ENCODE data around the gene MELTF. TPM values are rescaled to one million over a fixed set of nuclear protein-coding genes. Genes with fewer than 3 reads are reported as not detected.
A peak's percentile ranks its signal among the peaks of the same experiment; 100 is the strongest.

MELTF gene
- total and polyA plus RNA-seq, 7 experiments from 2014 or later, result 0.09 to 7.6 (median 1.8) TPM; not detected in 1

- Histone ChIP-seq H3K27ac (ENCODE audit: low read depth, low read length) (no peak overlapping the region), H3K4me3 (ENCODE audit: low read length) (no peak overlapping the region), H3K9me3 (ENCODE audit: control insufficient read depth in 2 of 3, low read length in 3 of 3) (no peaks in the 10 kb centered on the region), H3K27me3 (ENCODE audit: control insufficient read depth in 2 of 2, insufficient read depth in 2 of 2, low read length in 2 of 2) (no peaks in the 10 kb centered on the region), H3K36me3 (ENCODE audit: control insufficient read depth in 2 of 3, insufficient read depth in 3 of 3, low read length in 3 of 3) (no peaks in the 10 kb centered on the region), H3K4me1 (ENCODE audit: control insufficient read depth in 2 of 2, insufficient read depth in 2 of 2, low read length in 2 of 2) (no peaks in the 10 kb centered on the region)
- H3K4me1 Mint-ChIP-seq, result peaks cover 5 to 10% (median 8%) of the 10 kb centered on the region in 7 donors
- POLR2A ChIA-PET, result no interaction called here
- DNase-seq (no peak), ATAC-seq (no peak)
- H3K27me3 Mint-ChIP-seq, result peaks cover 0 to 6% (median 5%) of the 10 kb centered on the region in 5 donors
- no peak overlapping the region for H3K4me3 Mint-ChIP-seq
- no peak overlapping the region for H3K27ac Mint-ChIP-seq
- intact Hi-C loops (cut with micrococcal nuclease), result no loop called here
- CTCF ChIA-PET, result interaction anchor here (0.6 kb wide), 1 partner anchor 16 kb away, joined by 3 read pairs; no protein-coding TSS in a partner anchor
- no peaks in the 10 kb centered on the region for H3K36me3 Mint-ChIP-seq
- H3K9me3 Mint-ChIP-seq, result no peaks in the 10 kb centered on the region
Observed at GRCh38 chr3:197019021-197019420, 10.6 kb downstream of the MELTF start.

- no peaks in the 10 kb centered on the region for H3K9me3 Mint-ChIP-seq
- no peak overlapping the region for H3K27ac Mint-ChIP-seq
- Histone ChIP-seq H3K4me3 (ENCODE audit: low read length) (no peak overlapping the region), H3K9me3 (ENCODE audit: control insufficient read depth in 2 of 3, low read length in 3 of 3) (no peaks in the 10 kb centered on the region), H3K36me3 (ENCODE audit: control insufficient read depth in 2 of 3, insufficient read depth in 3 of 3, low read length in 3 of 3) (no peaks in the 10 kb centered on the region), H3K27me3 (ENCODE audit: control insufficient read depth in 2 of 2, insufficient read depth in 2 of 2, low read length in 2 of 2) (no peaks in the 10 kb centered on the region), H3K4me1 (ENCODE audit: control insufficient read depth in 2 of 2, insufficient read depth in 2 of 2, low read length in 2 of 2) (no peaks in the 10 kb centered on the region), H3K27ac (ENCODE audit: low read depth, low read length) (no peak overlapping the region)
- ChIA-PET POLR2A (no interaction called here), CTCF (no interaction called here)
- H3K4me3 Mint-ChIP-seq, result no peak overlapping the region
- intact Hi-C loops (cut with micrococcal nuclease), result no loop called here
- peaks cover 0 to 3% (median 0%) of the 10 kb centered on the region in 5 donors for H3K27me3 Mint-ChIP-seq
- no peak for ATAC-seq
- H3K36me3 Mint-ChIP-seq, result no peaks in the 10 kb centered on the region
- DNase-seq, result no peak
- H3K4me1 Mint-ChIP-seq, result no peaks in the 10 kb centered on the region
Observed at GRCh38 chr3:197017003-197017402, 12.6 kb downstream of the MELTF start.

GRCh38 chr3:197015790-197016736 is 13.6 kb downstream of the MELTF start:
- H3K27me3 Mint-ChIP-seq, result peaks cover 0 to 3% (median 0%) of the 10 kb centered on the region in 5 donors
- H3K27ac Mint-ChIP-seq, result no peak overlapping the region
- intact Hi-C loops (cut with micrococcal nuclease), result no loop called here

GRCh38 chr3:197014942-197015575 is 14.6 kb downstream of the MELTF start:
- Histone ChIP-seq H3K36me3 (ENCODE audit: control insufficient read depth in 2 of 3, insufficient read depth in 3 of 3, low read length in 3 of 3) (no peaks in the 10 kb centered on the region), H3K4me1 (ENCODE audit: control insufficient read depth in 2 of 2, insufficient read depth in 2 of 2, low read length in 2 of 2) (no peaks in the 10 kb centered on the region), H3K27me3 (ENCODE audit: control insufficient read depth in 2 of 2, insufficient read depth in 2 of 2, low read length in 2 of 2) (no peaks in the 10 kb centered on the region), H3K27ac (ENCODE audit: low read depth, low read length) (no peak overlapping the region), H3K9me3 (ENCODE audit: control insufficient read depth in 2 of 3, low read length in 3 of 3) (no peaks in the 10 kb centered on the region), H3K4me3 (ENCODE audit: low read length) (no peak overlapping the region)
- no peaks in the 10 kb centered on the region for H3K36me3 Mint-ChIP-seq
- H3K27ac Mint-ChIP-seq, result no peak overlapping the region
- no peak overlapping the region for H3K4me3 Mint-ChIP-seq
- ChIA-PET CTCF (no interaction called here), POLR2A (no interaction called here)
- no peaks in the 10 kb centered on the region for H3K9me3 Mint-ChIP-seq
- H3K27me3 Mint-ChIP-seq, result peaks cover 0 to 3% (median 0%) of the 10 kb centered on the region in 5 donors
- DNase-seq (peak in 1 of 9 donors; percentile 3), ATAC-seq (no peak)
- intact Hi-C loops (cut with micrococcal nuclease), result no loop called here
- H3K4me1 Mint-ChIP-seq, result no peaks in the 10 kb centered on the region

More at GRCh38 chr3:197015790-197016736, 13.6 kb downstream of the MELTF start:
- H3K36me3 ChIP-seq (ENCODE audit: control insufficient read depth in 2 of 3, insufficient read depth in 3 of 3, low read length in 3 of 3), result no peaks in the 10 kb centered on the region
- no peaks in the 10 kb centered on the region for H3K9me3 Mint-ChIP-seq
- no peak overlapping the region for H3K4me3 Mint-ChIP-seq
- no peaks in the 10 kb centered on the region for H3K9me3 ChIP-seq (ENCODE audit: control insufficient read depth in 2 of 3, low read length in 3 of 3)
- H3K4me3 ChIP-seq (ENCODE audit: low read length), result no peak overlapping the region
- H3K36me3 Mint-ChIP-seq, result no peaks in the 10 kb centered on the region
- ChIA-PET CTCF (no interaction called here), POLR2A (no interaction called here)
- no peaks in the 10 kb centered on the region for H3K4me1 ChIP-seq (ENCODE audit: control insufficient read depth in 2 of 2, insufficient read depth in 2 of 2, low read length in 2 of 2)
- H3K4me1 Mint-ChIP-seq, result no peaks in the 10 kb centered on the region
- peak; percentile 27 for ATAC-seq
- no peak for DNase-seq
- H3K27ac ChIP-seq (ENCODE audit: low read depth, low read length), result no peak overlapping the region
- H3K27me3 ChIP-seq (ENCODE audit: control insufficient read depth in 2 of 2, insufficient read depth in 2 of 2, low read length in 2 of 2), result no peaks in the 10 kb centered on the region

- no peaks in the 10 kb centered on the region for H3K27me3 Mint-ChIP-seq
- no peak for ATAC-seq
- Histone ChIP-seq H3K27me3 (ENCODE audit: control insufficient read depth in 2 of 2, insufficient read depth in 2 of 2, low read length in 2 of 2) (no peaks in the 10 kb centered on the region), H3K4me3 (ENCODE audit: low read length) (no peak overlapping the region), H3K4me1 (ENCODE audit: control insufficient read depth in 2 of 2, insufficient read depth in 2 of 2, low read length in 2 of 2) (no peaks in the 10 kb centered on the region), H3K9me3 (ENCODE audit: control insufficient read depth in 2 of 3, low read length in 3 of 3) (no peaks in the 10 kb centered on the region), H3K36me3 (ENCODE audit: control insufficient read depth in 2 of 3, insufficient read depth in 3 of 3, low read length in 3 of 3) (no peaks in the 10 kb centered on the region), H3K27ac (ENCODE audit: low read depth, low read length) (no peak overlapping the region)
- H3K9me3 Mint-ChIP-seq, result no peaks in the 10 kb centered on the region
- H3K27ac Mint-ChIP-seq, result no peak overlapping the region
- intact Hi-C loops (cut with micrococcal nuclease), result no loop called here
- H3K4me3 Mint-ChIP-seq, result no peak overlapping the region
- DNase-seq, result no peak
- H3K36me3 Mint-ChIP-seq, result no peaks in the 10 kb centered on the region
- ChIA-PET CTCF (no interaction called here), POLR2A (no interaction called here)
- H3K4me1 Mint-ChIP-seq, result no peaks in the 10 kb centered on the region
Observed at GRCh38 chr3:197014024-197014423, 15.6 kb downstream of the MELTF start.

- CTCF ChIA-PET, result no interaction called here
- intact Hi-C loops (cut with micrococcal nuclease), result no loop called here
- Histone ChIP-seq H3K9me3 (ENCODE audit: control insufficient read depth in 2 of 3, low read length in 3 of 3) (no peaks in the 10 kb centered on the region), H3K4me1 (ENCODE audit: control insufficient read depth in 2 of 2, insufficient read depth in 2 of 2, low read length in 2 of 2) (no peaks in the 10 kb centered on the region), H3K27me3 (ENCODE audit: control insufficient read depth in 2 of 2, insufficient read depth in 2 of 2, low read length in 2 of 2) (no peaks in the 10 kb centered on the region), H3K27ac (ENCODE audit: low read depth, low read length) (no peak overlapping the region), H3K4me3 (ENCODE audit: low read length) (no peak overlapping the region), H3K36me3 (ENCODE audit: control insufficient read depth in 2 of 3, insufficient read depth in 3 of 3, low read length in 3 of 3) (no peaks in the 10 kb centered on the region)
- H3K4me3 Mint-ChIP-seq, result no peak overlapping the region
- H3K4me1 Mint-ChIP-seq, result no peaks in the 10 kb centered on the region
- H3K36me3 Mint-ChIP-seq, result no peaks in the 10 kb centered on the region
- H3K27ac Mint-ChIP-seq, result no peak overlapping the region
- POLR2A ChIA-PET, result no interaction called here
- no peaks in the 10 kb centered on the region for H3K27me3 Mint-ChIP-seq
- DNase-seq, result no peak
- no peaks in the 10 kb centered on the region for H3K9me3 Mint-ChIP-seq
- ATAC-seq, result no peak
Observed at GRCh38 chr3:197012540-197012883, 17.1 kb downstream of the MELTF start.
